ENCODE measurements around the gene SIPA1L2.
A peak's percentile ranks its signal among the peaks of the same experiment; 100 is the strongest.

- TF ChIP-seq CTCF (tag by site-specific recombination; IDR thresholded peaks at IDR 0.05) = peak; percentile 58
- no peak for TF ChIP-seq YY1 (tag by site-specific recombination; IDR thresholded peaks at IDR 0.05)
- TF ChIP-seq ZNF202 (tag by site-specific recombination; IDR thresholded peaks at IDR 0.05; ENCODE audit: borderline replicate concordance) = no peak
- TF ChIP-seq ZNF660 (tag by site-specific recombination; IDR thresholded peaks at IDR 0.05) = 0 out of 2 replicates have a peak, but pooled peaks have one; percentile 27
- TF ChIP-seq ZNF10 (tag by site-specific recombination; IDR thresholded peaks at IDR 0.05) = no peak
- TF ChIP-seq ZBTB1 (tag by site-specific recombination; IDR thresholded peaks at IDR 0.05) = no peak
- TF ChIP-seq ZSCAN5A (tag by site-specific recombination; IDR thresholded peaks at IDR 0.05) = no peak
- TF ChIP-seq ZBTB10 (tag by site-specific recombination; IDR thresholded peaks at IDR 0.05) = peak; percentile 77
- TF ChIP-seq TSHZ1 (tag by site-specific recombination; IDR thresholded peaks at IDR 0.05; ENCODE audit: borderline replicate concordance) = no peak
- TF ChIP-seq, protein P1, sequence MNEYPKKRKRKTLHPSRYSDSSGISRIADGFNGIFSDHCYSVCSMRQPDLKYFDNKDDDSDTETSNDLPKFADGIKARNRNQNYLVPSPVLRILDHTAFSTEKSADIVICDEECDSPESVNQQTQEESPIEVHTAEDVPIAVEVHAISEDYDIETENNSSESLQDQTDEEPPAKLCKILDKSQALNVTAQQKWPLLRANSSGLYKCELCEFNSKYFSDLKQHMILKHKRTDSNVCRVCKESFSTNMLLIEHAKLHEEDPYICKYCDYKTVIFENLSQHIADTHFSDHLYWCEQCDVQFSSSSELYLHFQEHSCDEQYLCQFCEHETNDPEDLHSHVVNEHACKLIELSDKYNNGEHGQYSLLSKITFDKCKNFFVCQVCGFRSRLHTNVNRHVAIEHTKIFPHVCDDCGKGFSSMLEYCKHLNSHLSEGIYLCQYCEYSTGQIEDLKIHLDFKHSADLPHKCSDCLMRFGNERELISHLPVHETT (tag by site-specific recombination; IDR thresholded peaks at IDR 0.05) = no peak; the same call in 1 of the 2 replicates
- TF ChIP-seq REST (tag by site-specific recombination; IDR thresholded peaks at IDR 0.05) = no peak
- TF ChIP-seq ZNF274 (IDR thresholded peaks at IDR 0.05; ENCODE audit: low read length) = no peak
- no peak for TF ChIP-seq ZNF274 (tag by site-specific recombination; IDR thresholded peaks at IDR 0.05; ENCODE audit: borderline replicate concordance)
These were observed 485 bp downstream of the SIPA1L2 start for GRCh38 chr1:232629250-232630046.

All from HEK293 (cell line).